Upper lobe of left lung (tissue), 6 donors: ENCODE measurements around the gene HSPB2. TPM values are rescaled to one million over a fixed set of nuclear protein-coding genes. Genes with fewer than 3 reads are reported as not detected.

Source experiments
- ATAC-seq, 2 donors: fragments of 200-7000 bp; cut with Tn5 transposase; one replicate each; pipeline ENCODE4 v1.9.1; 2022; ENCODE audit warnings: mild to moderate bottlenecking in 2 of 2, moderate library complexity in 2 of 2; ENCODE audit not compliant: low FRiP score in 2 of 2
- DNase-seq, 2 donors: peaks; one replicate each; pipeline ENCODE4 v3.0.0-alpha.2; 2019 to 2020
- H3K27ac ChIP-seq, 4 donors: fragments of 200-600 bp; sonication (generic); one replicate each; pipeline ENCODE4 v1.5.1; 2016 to 2019
- H3K27me3 ChIP-seq, 4 donors: fragments of 200-600 bp; sonication (generic); one replicate each; pipeline ENCODE4 v1.5.1; 2017 to 2019
- H3K36me3 ChIP-seq, 4 donors: fragments of 200-600 bp; sonication (generic); one replicate each; pipeline ENCODE4 v1.5.1; 2016 to 2019
- H3K4me1 ChIP-seq, 4 donors: fragments of 200-600 bp; sonication (generic); one replicate each; pipeline ENCODE4 v1.5.1; 2018 to 2019
- H3K4me3 ChIP-seq, 4 donors: fragments of 200-600 bp; sonication (generic); one replicate each; pipeline ENCODE4 v1.5.1; 2017 to 2019; ENCODE audit warnings: mild to moderate bottlenecking in 2 of 4, moderate library complexity in 1 of 4
- H3K9me3 ChIP-seq, 4 donors: fragments of 200-600 bp; sonication (generic); one replicate each; pipeline ENCODE4 v1.5.1; 2018 to 2019
- EP300 ChIP-seq, 4 donors: sonication (generic); formaldehyde crosslinking; IDR thresholded peaks; one replicate each; pipeline ENCODE4 v1.5.1; 2017; ENCODE audit warnings: antibody characterized with exemption in 4 of 4, control low read depth in 2 of 4
- POLR2A ChIP-seq, 4 donors: fragments of 450-650 bp; IDR thresholded peaks; one replicate each; pipeline ENCODE4 v1.5.1; 2016 to 2017; ENCODE audit warnings: antibody characterized with exemption in 4 of 4, mild to moderate bottlenecking in 2 of 4
- POLR2AphosphoS5 ChIP-seq, 2 donors: sonication (generic); formaldehyde crosslinking; IDR thresholded peaks; one replicate each; pipeline ENCODE4 v1.5.1; 2017; ENCODE audit warnings: antibody characterized with exemption in 2 of 2
- WGBS, 2 donors: methylation state at CpG; one replicate each; pipeline ENCODE4 v1.1.5; 2017 to 2018; 5-methylcytosine and 5-hydroxymethylcytosine counted together
- total RNA-seq, 6 donors: library from RNA; depleted of rRNA in 4 of 6; stranded (reverse); fragments of >200 nt in 4 of 6; gene quantifications; one replicate each; pipeline versions ENCODE4 v1.1.0 to v1.2.1, GENCODE V29; 2016 to 2021
- TF ChIP-seq, protein P1 (sequence below), 6 experiments: fragments of 450-650 bp in 4 of 6; fragments of 200-600 bp in 2 of 6; sonication (generic) in 2 of 6; IDR thresholded peaks; one replicate each; pipeline ENCODE4 v1.5.1; 2016 to 2019; ENCODE audit warnings: antibody characterized with exemption in 6 of 6
- donor health status: DM: no; HTN: no; CAD: no; lungs with moderate emphysema.
- donor health status: DM: no; HTN: yes; CAD: no; lungs with severe emphysema.

The HSPB2 gene, protein sequence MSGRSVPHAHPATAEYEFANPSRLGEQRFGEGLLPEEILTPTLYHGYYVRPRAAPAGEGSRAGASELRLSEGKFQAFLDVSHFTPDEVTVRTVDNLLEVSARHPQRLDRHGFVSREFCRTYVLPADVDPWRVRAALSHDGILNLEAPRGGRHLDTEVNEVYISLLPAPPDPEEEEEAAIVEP
- 1 to 10 TPM in 3 of 6 donors, under 1 TPM in 1, not detected in 2; 0.61 to 6.5 (median 1.9) TPM for total RNA-seq

DNA sequence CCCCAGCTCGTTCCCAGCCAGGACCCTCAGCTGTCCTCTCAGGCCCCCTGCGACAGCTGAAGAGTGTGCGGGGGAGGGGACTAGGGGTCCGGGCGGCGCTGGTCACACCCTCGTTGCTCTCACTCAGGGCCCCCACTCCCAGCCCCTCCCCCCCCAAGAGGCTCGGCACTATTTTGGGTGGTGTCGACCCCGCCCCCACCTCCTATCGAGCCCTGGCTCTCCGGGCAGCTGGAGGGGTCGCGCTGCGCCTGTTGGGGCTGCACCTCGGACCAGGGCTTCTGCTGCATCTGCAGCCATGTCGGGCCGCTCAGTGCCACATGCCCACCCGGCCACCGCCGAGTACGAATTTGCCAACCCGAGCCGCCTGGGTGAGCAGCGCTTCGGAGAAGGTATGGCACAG is at the start of gene HSPB2:
HSPB2 (plus strand) TSS at position 200 of the 400 bp plus-strand sequence; CDS start at position 296, 96 bp downstream.
- TF ChIP-seq POLR2A (IDR thresholded peaks at IDR 0.05) = no peak
- no peak for TF ChIP-seq POLR2AphosphoS5 (IDR thresholded peaks at IDR 0.05)
- TF ChIP-seq EP300 (IDR thresholded peaks at IDR 0.05) = no peak
- TF ChIP-seq, protein P1, sequence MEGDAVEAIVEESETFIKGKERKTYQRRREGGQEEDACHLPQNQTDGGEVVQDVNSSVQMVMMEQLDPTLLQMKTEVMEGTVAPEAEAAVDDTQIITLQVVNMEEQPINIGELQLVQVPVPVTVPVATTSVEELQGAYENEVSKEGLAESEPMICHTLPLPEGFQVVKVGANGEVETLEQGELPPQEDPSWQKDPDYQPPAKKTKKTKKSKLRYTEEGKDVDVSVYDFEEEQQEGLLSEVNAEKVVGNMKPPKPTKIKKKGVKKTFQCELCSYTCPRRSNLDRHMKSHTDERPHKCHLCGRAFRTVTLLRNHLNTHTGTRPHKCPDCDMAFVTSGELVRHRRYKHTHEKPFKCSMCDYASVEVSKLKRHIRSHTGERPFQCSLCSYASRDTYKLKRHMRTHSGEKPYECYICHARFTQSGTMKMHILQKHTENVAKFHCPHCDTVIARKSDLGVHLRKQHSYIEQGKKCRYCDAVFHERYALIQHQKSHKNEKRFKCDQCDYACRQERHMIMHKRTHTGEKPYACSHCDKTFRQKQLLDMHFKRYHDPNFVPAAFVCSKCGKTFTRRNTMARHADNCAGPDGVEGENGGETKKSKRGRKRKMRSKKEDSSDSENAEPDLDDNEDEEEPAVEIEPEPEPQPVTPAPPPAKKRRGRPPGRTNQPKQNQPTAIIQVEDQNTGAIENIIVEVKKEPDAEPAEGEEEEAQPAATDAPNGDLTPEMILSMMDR (IDR thresholded peaks at IDR 0.05) = no peak
- Histone ChIP-seq H3K36me3 (no peaks in the 10 kb centered on the region), H3K4me3 (peak within 1 kb of the TSS; percentile 20 to 53 (median 46)), H3K4me1 (peaks cover 0 to 14% (median 7%) of the 10 kb centered on the region in 4 donors), H3K9me3 (no peaks in the 10 kb centered on the region), H3K27ac (peak within 1 kb of the TSS; percentile 75 to 88 (median 85)), H3K27me3 (peaks cover 0 to 4% (median 0%) of the 10 kb centered on the region in 4 donors)
- 8 to 10% methylated on average over 13 to 23 of the region's 26 CpGs for WGBS, 2 donors
- DNase-seq = peak in 1 of 2 donors; percentile 76
- ATAC-seq = peak in 1 of 2 donors; percentile 17

DNA sequence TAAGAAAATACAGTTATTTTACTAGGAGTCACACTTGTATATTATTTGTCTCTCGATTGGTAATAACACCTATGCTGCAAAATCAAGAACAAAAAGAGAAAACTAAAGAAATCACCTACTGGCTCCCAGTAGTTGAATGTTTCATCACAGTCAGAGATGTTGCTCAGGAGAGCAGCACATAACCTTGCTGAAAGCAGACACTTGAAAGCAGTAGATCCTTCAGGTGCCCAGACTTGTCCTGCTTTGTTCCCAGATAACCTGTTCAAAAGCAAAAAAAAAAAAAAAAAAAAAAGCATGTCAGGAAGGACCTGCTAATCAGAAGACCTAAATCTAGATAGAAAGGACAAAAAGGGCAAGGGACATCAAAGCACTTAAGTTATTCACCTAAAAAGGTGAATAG is 42.4 kb upstream of the HSPB2 start:
- Histone ChIP-seq H3K4me1 (peaks cover 9 to 21% (median 14%) of the 10 kb centered on the region in 4 donors), H3K27me3 (no peaks in the 10 kb centered on the region), H3K4me3 (peak overlapping the region in 1 of 4 donors; percentile 98), H3K9me3 (no peaks in the 10 kb centered on the region), H3K27ac (no peak overlapping the region), H3K36me3 (peaks cover 5 to 37% (median 9%) of the 10 kb centered on the region in 4 donors)
- DNase-seq = no peak
- 85 to 95% methylated on average over 1 of the region's 1 CpG for WGBS, 2 donors
- TF ChIP-seq POLR2AphosphoS5 (IDR thresholded peaks at IDR 0.05) (no peak), EP300 (IDR thresholded peaks at IDR 0.05) (no peak), POLR2A (IDR thresholded peaks at IDR 0.05) (no peak)
- TF ChIP-seq, protein P1 (IDR thresholded peaks at IDR 0.05) = no peak
- ATAC-seq = no peak

DNA sequence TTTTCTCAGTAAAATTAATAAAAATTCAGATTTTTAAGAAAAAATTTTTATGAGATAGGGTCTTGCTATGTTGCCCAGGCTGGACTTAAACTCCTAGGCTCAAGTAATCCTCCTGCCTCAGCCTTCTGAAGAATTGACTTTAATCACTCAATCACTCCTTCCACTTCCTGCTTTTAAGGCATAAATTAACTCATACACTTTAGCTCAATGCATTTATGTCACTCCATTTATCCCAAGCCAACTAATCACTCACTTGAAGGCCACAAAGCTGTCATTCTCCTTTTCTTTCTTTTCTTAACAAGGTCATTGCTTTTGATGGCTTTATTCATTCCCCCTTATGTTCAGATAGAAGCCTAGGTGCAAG is 42.0 kb upstream of the HSPB2 start:
- peak overlapping the region in 3 of 4 donors; percentile 84 to 95 (median 95) for H3K27ac ChIP-seq
- H3K4me3 ChIP-seq = peak overlapping the region; percentile 84 to 98 (median 94)
- peaks cover 5 to 37% (median 9%) of the 10 kb centered on the region in 4 donors for H3K36me3 ChIP-seq
- DNase-seq (no peak), ATAC-seq (no peak)
- no peaks in the 10 kb centered on the region for H3K9me3 ChIP-seq
- peaks cover 9 to 21% (median 14%) of the 10 kb centered on the region in 4 donors for H3K4me1 ChIP-seq
- no peaks in the 10 kb centered on the region for H3K27me3 ChIP-seq
- TF ChIP-seq, protein P1 (IDR thresholded peaks at IDR 0.05) = no peak
- TF ChIP-seq POLR2A (IDR thresholded peaks at IDR 0.05) = no peak

DNA sequence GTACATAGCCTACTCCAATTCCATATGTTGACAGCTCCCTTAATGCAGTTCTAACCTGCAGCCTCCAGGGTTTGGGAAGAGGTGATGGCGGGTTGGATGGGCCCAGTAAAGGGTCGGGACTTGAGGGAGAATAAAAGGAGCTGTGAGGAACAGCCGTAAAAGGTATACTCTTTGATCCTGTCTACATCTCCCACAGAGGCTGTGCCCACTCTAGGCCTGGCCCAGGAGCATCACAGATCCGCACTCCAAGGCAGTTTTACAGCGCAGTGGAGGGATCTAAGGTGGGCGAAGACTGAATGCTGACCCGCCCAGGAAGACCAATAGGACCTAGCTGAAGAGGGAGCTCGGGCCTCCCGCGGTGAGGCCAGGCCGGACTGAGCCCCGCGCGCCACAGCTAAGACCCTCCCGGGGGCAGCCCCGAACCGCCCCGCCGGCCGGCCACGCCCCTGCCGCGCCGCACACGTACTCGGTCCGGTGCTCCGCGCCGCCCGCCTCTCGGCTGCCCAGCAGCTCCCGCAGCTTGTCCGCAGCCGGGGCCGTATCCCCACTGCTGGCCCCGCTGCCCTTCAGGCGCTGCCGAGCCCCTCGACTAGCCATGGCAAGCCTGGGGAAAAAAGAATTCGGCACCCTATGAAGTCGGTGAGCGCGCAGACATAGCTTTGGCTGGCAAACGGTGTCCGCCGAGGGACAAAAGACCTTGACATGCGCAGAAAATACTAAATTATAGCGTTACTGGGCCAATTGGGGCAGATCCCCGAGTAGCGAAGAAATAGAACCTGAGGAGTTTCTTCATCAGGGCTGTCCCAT is 41.4 kb upstream of the HSPB2 start, which contains the start of gene ALG9:
ALG9 (minus strand) TSS at position 696 of the 807 bp plus-strand sequence; CDS start at position 597, 99 bp downstream.
- DNase-seq = peak; percentile 73 to 95
- WGBS, 2 donors = 1% methylated on average over 28 to 36 of the region's 51 CpGs
- Histone ChIP-seq H3K4me1 (peaks cover 9 to 21% (median 14%) of the 10 kb centered on the region in 4 donors), H3K4me3 (peak within 1 kb of the TSS; percentile 84 to 98 (median 94)), H3K36me3 (peaks cover 5 to 35% (median 8%) of the 10 kb centered on the region in 4 donors), H3K27me3 (no peaks in the 10 kb centered on the region), H3K9me3 (no peaks in the 10 kb centered on the region), H3K27ac (peak within 1 kb of the TSS; percentile 84 to 95 (median 93))
- TF ChIP-seq POLR2A (IDR thresholded peaks at IDR 0.05) = peak in 1 of 4 donors; percentile 54
- TF ChIP-seq POLR2AphosphoS5 (IDR thresholded peaks at IDR 0.05) = peak; percentile 60 to 72
- TF ChIP-seq EP300 (IDR thresholded peaks at IDR 0.05) = peak in 1 of 4 donors; percentile 26
- TF ChIP-seq, protein P1 (IDR thresholded peaks at IDR 0.05) = peak in 5 of 6 experiments; percentile 19 to 41 (median 37)
- ATAC-seq = peak; percentile 89 to 97
